ENCODE data around the gene FYB1. TPM values are rescaled to one million over a fixed set of nuclear protein-coding genes. Genes with fewer than 3 reads are reported as not detected.

Gene FYB1
- total RNA-seq, 1 experiment from 2014 or later: 10.5 TPM

GRCh38 chr5:39137391-39137790, 82.0 kb downstream of the FYB1 start:
- POLR2A ChIA-PET (ENCODE audit: unreplicated experiment): no interaction called here
- Histone ChIP-seq H3K4me1 (replicated peaks; ENCODE audit: insufficient read depth) (peaks cover 21% of the 10 kb centered on the region), H3F3A (ENCODE audit: insufficient read depth, low read depth) (peaks cover 16% of the 10 kb centered on the region), H3K4me2 (no peak overlapping the region), H3K27me3 (ENCODE audit: insufficient read depth, low read depth) (no peaks in the 10 kb centered on the region), H2AFZ (no peak overlapping the region), H3K27ac (peak overlapping the region; percentile 89), H3K79me2 (ENCODE audit: low read depth) (no peaks in the 10 kb centered on the region), H3K9me3 (ENCODE audit: insufficient read depth, low read depth) (no peaks in the 10 kb centered on the region), H3K36me3 (ENCODE audit: low read depth) (peaks cover 6% of the 10 kb centered on the region; the same call in 1 of the 2 replicates), H3K4me3 (no peak overlapping the region), H3K9me2 (ENCODE audit: insufficient read depth) (no peaks in the 10 kb centered on the region), H4K20me1 (ENCODE audit: insufficient read depth) (no peaks in the 10 kb centered on the region)
- DNase-seq: no peak
- no peak for TF ChIP-seq EZH2 (IDR thresholded peaks at IDR 0.05; ENCODE audit: low read depth)
- no peak for TF ChIP-seq CTCF (conservative IDR thresholded peaks at IDR 0.05)
- no TSS peak for BruUV-seq (replicated peaks)
- CTCF ChIA-PET: no interaction called here
- intact Hi-C loops (cut with micrococcal nuclease; ENCODE audit: unreplicated experiment): no loop called here

- no peak for DNase-seq
These were observed 86.6 kb downstream of the FYB1 start for GRCh38 chr5:39132792-39133191.

GRCh38 chr5:39132128-39132447, 87.3 kb downstream of the FYB1 start:
- no peak overlapping the region for H3K4me3 ChIP-seq
- intact Hi-C loops (cut with micrococcal nuclease; ENCODE audit: unreplicated experiment): no loop called here
- POLR2A ChIA-PET (ENCODE audit: unreplicated experiment): interaction anchor here (0.7 kb wide), 1 partner anchor 336 kb away, joined by 4 read pairs; no protein-coding TSS in a partner anchor
- no peak overlapping the region for H2AFZ ChIP-seq
- H3K36me3 ChIP-seq (ENCODE audit: low read depth): no peaks in the 10 kb centered on the region
- H3K27ac ChIP-seq: no peak overlapping the region
- H3K27me3 ChIP-seq (ENCODE audit: insufficient read depth, low read depth): no peaks in the 10 kb centered on the region
- no peaks in the 10 kb centered on the region for H3F3A ChIP-seq (ENCODE audit: insufficient read depth, low read depth)
- H3K4me1 ChIP-seq (replicated peaks; ENCODE audit: insufficient read depth): no peaks in the 10 kb centered on the region
- H3K9me2 ChIP-seq (ENCODE audit: insufficient read depth): no peaks in the 10 kb centered on the region
- peaks cover 6% of the 10 kb centered on the region; the same call in 1 of the 2 replicates for H3K9me3 ChIP-seq (ENCODE audit: insufficient read depth, low read depth)
- no TSS peak for BruUV-seq (replicated peaks)
- no peak overlapping the region for H3K4me2 ChIP-seq
- no peak for TF ChIP-seq CTCF (conservative IDR thresholded peaks at IDR 0.05)
- TF ChIP-seq EZH2 (IDR thresholded peaks at IDR 0.05; ENCODE audit: low read depth): no peak
- CTCF ChIA-PET: no interaction called here
- DNase-seq: no peak
- H3K79me2 ChIP-seq (ENCODE audit: low read depth): no peaks in the 10 kb centered on the region
- no peaks in the 10 kb centered on the region for H4K20me1 ChIP-seq (ENCODE audit: insufficient read depth)

More at GRCh38 chr5:39132792-39133191, 86.6 kb downstream of the FYB1 start:
- H3K27ac ChIP-seq: no peak overlapping the region
- peaks cover 4% of the 10 kb centered on the region; the same call in 1 of the 2 replicates for H3K36me3 ChIP-seq (ENCODE audit: low read depth)
- peaks cover 3% of the 10 kb centered on the region; the same call in 1 of the 2 replicates for H3F3A ChIP-seq (ENCODE audit: insufficient read depth, low read depth)
- BruUV-seq (replicated peaks): no TSS peak
- ChIA-PET CTCF (no interaction called here), POLR2A (ENCODE audit: unreplicated experiment) (no interaction called here)
- no peaks in the 10 kb centered on the region for H3K27me3 ChIP-seq (ENCODE audit: insufficient read depth, low read depth)
- no peaks in the 10 kb centered on the region for H3K9me2 ChIP-seq (ENCODE audit: insufficient read depth)
- H3K4me1 ChIP-seq (replicated peaks; ENCODE audit: insufficient read depth): peaks cover 3% of the 10 kb centered on the region
- no peaks in the 10 kb centered on the region for H4K20me1 ChIP-seq (ENCODE audit: insufficient read depth)
- TF ChIP-seq EZH2 (IDR thresholded peaks at IDR 0.05; ENCODE audit: low read depth): no peak
- no peak for TF ChIP-seq CTCF (conservative IDR thresholded peaks at IDR 0.05)
- H3K79me2 ChIP-seq (ENCODE audit: low read depth): no peaks in the 10 kb centered on the region
- no peak overlapping the region for H3K4me3 ChIP-seq
- H3K9me3 ChIP-seq (ENCODE audit: insufficient read depth, low read depth): peaks cover 6% of the 10 kb centered on the region; the same call in 1 of the 2 replicates
- no peak overlapping the region for H3K4me2 ChIP-seq
- intact Hi-C loops (cut with micrococcal nuclease; ENCODE audit: unreplicated experiment): no loop called here
- H2AFZ ChIP-seq: no peak overlapping the region
